GOT3 (cell line): Measurements from ENCODE around the gene TBL3.
A peak's percentile ranks its signal among the peaks of the same experiment; 100 is the strongest.

ENCODE experiments used
- DNase-seq: peaks from one replicate; lab custom pipeline; 2025; ENCODE audit warnings: mixed read lengths; lab: John Stamatoyannopoulos, UW

TBL3 gene

DNA sequence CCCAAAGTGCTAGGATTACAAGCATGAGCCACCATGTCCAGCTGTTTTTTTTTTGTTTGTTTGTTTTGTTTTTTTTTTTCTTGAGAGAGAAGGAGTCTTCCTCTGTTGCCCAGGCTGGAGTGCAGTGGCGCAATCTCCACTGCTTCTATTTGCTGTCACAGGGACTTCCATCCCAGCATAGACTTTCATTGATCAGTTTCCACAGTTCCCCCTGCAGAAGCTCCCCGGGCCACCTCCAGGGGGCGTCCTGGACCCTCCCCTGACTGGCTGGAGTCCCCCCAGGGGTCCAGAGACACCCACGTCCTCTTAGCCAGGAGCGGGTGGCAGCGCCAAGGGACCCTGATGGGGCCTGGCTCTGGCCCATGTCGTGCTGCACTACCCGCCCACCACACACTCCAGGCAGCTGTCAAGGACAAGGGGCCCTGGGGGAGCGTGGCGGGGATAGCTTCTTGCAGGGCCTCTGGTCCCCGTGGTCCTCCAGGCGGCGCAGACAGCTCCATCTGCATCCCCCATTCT is 44.6 kb downstream of the TBL3 start:
- no peak for DNase-seq

DNA sequence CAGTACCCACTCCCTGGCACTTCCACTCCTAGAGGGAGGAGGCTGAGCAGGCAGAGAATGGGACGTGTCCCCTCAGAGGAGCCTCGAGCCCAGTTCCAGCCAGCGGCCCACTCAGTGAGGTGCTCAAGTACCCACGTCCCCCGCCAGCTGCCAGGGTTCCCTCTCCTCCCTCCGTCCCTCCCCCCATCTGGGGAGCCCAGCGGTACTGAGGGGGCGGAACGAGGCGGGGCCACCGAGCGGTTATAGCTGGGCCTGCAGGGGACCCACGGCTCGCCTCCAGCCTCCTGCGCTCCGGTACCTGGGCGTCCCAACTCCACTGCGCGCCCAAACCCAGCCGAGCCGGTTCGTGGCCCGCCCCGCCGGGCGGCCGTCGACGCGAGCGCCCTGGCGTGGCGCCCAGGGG is 47.7 kb downstream of the TBL3 start, which contains the start of gene NPW:
Gene NPW, plus strand, starts transcription at position 268 of the 403 bp plus-strand sequence.
- DNase-seq = no peak

DNA sequence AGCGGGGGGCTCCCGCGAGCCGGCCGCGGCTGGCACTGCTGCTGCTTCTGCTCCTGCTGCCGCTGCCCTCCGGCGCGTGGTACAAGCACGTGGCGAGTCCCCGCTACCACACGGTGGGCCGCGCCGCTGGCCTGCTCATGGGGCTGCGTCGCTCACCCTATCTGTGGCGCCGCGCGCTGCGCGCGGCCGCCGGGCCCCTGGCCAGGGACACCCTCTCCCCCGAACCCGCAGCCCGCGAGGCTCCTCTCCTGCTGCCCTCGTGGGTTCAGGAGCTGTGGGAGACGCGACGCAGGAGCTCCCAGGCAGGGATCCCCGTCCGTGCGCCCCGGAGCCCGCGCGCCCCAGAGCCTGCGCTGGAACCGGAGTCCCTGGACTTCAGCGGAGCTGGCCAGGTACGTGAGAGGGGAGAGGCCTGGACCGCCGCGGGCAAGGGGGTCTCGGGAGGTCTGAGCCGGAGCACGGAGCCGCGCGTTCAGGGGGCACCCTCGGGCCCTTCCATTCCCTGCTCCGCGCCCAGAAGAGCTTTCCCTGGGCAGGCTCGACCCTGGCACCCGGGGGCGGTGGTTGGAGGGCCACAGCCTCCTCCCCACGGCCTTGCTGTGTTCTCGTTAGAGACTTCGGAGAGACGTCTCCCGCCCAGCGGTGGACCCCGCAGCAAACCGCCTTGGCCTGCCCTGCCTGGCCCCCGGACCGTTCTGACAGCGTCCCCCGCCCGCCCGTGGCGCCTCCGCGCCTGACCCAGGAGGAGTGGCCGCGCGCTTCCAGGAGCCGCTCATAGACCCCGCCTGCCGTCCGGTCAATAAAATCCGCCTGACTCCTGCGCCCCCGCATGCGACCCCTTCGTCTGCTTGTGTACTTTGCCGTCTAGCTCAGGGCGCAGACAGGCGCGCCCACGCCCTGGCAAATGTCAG is 48.3 kb downstream of the TBL3 start:
- no peak for DNase-seq

DNA sequence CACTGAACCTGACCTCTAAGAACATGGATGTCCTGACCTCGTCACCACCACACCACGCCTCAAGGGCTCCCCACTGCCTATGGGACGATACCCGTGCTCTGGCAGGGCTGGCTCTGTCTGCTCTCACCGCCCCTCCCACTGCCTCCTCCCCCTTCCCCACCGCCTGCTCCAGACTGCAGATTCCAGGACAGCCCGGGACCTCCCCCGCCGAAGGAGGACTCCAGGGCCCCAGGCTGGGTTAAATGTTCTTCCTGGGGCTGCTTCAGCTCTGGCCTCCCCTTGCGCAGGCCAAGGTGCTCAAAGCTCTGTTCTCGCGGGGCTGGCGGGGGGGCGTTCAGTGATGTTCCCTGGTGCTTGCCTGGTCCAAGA is 50.9 kb downstream of the TBL3 start:
- DNase-seq = no peak

DNA sequence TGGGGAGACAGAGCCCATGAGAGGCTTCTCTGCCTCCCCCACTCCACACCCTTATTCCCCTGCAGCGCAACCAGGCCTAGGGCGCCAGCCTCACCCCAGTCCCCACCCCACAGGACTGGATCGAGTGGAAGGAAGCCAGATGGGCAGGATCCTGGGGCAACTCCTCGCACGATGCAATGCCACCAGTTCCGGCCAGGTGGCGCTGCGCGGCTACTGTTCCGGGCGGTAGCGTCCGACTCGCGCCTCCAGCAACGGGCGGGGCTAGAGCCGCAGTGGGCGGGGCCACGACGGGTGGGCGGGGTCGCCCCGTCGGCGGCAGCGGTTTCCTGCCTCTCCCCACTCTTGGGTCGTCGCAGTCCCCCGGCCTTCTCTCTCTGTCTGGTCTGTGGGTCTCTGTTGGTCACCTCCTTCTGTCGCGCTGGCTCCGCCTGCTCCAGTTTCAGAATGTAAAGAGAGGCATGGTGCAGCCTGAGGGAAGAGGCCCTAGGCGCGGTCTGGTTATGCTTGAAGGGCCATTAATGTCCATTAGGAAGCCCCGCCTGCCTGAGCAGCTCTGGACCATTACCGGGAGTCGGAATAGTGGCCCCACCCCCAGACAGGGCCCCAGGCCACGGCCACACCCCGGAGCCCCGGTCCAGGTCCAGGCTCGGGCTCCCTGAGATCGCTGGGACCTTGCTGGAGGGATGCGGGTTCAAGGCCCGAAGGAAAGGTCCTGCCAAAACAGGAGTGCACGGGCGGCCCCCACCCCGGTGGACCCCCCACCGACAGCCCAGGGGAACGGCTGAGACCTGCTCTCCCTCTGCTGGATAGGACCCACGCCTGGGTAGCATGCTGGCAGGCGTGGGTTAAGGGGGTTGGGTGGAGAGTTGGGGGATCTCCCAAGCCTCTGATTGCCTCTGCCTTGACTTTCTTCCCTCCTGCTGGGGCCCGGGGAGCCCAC is 51.5 kb downstream of the TBL3 start:
- DNase-seq = peak; percentile 70

DNA sequence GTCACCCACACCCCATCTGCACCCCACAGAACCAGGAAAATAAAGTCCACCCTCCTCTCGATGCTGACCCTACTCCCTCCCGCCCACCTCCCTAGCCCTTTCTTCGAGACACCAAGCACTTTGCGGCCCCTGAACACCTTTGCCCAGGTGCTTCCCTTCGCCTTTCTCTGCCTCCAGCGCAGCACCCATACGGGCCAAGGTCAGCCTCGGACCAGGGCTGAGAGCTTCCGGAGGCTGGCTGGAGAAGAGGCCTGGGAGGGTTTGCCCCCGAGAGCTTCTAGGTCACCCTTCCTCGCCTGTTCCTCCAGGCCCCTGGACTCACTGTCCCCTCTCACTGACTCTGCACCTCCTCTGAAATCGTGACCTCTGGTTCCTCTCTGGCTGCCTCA is 52.2 kb downstream of the TBL3 start:
- no peak for DNase-seq

DNA sequence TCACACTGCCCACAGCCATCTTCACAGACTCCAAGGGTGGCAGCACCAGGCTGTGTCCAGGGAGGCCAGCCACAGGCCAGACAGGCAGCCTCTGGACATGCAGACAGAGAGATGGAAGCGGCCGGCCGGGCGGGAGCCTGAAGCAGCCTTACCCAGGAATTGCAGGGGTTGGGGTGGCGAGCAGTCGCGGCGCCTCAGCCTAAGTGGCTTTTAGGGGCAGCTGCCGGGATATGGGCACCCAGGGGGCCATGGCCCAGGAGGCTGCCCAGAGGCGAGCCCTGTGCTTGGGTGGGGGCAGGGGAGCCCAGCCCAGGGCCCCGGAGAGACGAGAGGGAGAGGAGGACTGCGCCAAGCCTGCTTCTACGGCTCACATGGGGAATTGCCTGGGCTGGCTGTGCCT is 53.4 kb downstream of the TBL3 start:
- DNase-seq = no peak

DNA sequence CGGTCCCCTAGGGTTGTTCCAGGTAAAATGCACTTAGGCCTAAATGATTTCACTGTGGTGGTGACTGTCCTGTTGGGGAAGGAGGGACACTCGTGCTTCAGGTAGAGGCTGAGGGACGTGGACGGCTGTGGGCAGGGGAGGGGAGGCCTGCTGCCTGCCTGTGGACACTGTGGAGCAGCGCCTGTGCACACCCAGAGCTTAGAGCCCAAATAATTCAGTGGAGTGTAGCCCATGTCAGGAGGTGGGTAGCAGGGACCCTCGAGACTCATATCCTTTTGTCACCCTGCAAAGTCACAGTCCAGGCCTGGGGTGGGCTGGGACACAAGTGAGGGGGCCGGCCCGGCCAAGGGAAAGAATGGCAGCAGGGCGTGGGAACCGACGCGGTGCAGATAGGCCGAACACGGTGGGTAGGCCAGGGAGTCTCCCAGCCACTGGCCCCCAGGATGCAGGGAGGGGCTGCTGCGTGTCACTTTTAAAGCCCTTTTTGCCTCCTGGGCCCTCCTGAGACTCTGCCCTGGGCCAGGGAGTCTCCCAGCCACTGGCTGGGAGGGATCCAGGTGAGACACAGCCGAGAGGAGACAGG is 54.1 kb downstream of the TBL3 start:
- no peak for DNase-seq

DNA sequence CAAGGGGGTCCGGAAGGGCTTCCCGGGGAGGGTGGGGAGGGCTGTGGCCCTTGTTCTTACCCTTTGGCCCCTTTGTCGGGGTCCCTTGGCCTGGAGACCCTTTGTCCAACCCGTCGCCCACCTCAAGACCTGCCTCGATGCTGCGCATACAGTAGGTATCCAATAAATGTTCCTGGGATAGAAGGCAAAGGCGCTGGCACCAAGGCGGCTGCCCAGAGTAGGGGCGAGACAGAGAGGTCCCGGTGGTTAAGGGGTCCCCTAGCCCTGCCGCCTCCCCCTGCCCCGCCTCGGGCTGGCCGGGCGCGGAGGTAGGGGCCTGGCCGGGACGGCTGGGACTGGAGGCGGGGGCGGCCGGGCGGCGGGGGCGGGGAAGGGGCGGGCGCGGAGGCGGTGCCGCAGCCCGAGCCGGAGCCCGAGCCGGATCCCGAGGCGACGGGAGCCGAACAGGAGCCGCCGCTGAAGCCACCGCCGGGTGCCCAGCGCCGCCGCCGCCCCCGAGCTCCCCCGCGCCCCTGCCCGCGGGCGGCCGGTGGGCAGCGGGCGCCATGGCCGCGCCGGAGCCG is 54.7 kb downstream of the TBL3 start, which contains the start of gene NHERF2:
Gene NHERF2, plus strand, starts transcription at position 442 of the 563 bp plus-strand sequence. Its CDS starts 104 bp downstream, at position 546.
- no peak for DNase-seq

DNA sequence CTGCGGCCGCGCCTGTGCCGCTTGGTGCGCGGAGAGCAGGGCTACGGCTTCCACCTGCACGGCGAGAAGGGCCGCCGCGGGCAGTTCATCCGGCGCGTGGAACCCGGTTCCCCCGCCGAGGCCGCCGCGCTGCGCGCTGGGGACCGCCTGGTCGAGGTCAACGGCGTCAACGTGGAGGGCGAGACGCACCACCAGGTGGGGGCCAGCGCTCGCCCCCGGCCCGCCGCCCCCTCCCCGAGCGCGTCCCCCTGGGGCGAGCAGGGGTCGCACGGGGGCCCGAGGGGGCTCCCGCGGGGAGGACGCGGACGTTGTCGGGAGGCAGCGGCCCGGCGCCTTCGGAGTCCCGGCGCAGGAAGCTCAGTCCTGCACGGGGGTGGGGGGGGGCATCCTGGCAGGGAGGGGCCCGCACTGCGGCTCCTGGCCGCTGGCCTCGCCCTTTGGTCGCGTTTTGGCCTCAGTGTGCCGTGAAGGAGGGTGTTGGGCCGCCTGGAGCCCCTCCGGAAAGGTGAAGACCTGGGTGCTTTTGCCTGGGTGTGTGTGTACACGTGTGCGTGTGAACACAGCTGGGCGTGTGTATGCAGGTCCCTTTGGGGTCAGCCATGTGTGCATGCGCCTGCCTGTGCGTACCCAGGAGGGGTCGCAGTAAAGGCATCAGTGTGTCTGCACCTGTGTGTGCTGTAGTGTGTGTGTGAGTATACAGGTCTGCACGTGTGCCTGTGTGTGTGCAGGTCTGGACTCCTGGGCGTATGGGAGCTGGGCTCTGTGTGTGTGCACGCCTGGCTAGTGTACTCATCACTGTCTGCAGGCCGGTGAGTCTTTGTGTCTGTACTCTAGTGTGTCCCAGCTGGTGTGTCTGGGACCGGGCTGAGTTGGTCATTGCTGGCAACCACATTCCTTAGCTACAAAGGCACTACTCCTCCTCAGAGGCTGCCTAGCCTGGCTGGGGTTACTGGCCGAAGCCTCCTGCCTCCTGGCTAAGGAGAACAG is 55.5 kb downstream of the TBL3 start:
- no peak for DNase-seq

DNA sequence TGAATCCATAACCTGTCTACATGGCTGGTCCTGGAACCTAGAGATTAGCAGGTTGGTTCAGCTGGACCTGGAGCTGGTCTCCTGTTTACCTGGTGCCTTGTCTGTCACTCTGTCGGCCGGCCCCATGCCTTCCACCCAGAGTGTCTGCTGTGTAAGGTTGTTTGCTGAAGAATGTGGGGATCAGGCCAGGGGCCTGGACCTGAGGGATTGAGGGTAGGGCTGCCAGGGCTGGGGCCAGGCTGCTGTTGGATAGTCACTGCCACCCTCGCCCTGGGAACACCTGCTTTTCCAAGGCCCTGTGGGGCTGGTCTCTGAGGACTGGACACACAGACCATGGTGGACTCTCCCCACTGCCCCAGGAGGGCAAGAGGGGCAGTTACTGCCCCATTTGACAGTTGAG is 56.3 kb downstream of the TBL3 start:
- no peak for DNase-seq

DNA sequence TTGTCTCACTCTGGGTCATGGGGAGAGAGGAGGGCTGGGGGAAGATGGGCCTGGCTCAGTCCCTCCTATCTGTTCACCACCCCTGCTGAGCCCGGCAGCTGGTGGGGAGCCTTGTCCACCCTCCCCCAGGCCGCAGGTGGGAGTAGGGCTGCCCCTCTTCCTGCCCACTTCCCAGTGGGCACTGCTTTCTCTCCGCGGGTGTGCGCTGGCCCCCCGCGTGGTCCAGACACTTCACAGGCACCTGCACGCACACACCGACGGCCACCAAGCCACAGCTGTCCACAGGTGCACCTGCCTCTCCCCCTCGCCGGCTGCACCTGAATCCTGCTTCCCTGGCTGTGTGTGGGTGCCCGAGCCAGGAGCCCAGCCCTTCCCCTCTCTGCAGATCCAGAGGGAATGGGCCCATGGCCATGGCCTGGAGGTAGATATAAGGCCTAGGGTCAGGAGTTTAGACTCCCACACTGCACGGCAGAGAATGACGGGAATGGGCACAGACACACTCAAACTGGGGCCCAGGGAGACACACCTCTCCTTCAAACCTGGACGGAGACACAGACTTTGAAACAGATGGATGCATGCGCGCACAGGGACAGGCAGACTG is 56.9 kb downstream of the TBL3 start:
- no peak for DNase-seq

DNA sequence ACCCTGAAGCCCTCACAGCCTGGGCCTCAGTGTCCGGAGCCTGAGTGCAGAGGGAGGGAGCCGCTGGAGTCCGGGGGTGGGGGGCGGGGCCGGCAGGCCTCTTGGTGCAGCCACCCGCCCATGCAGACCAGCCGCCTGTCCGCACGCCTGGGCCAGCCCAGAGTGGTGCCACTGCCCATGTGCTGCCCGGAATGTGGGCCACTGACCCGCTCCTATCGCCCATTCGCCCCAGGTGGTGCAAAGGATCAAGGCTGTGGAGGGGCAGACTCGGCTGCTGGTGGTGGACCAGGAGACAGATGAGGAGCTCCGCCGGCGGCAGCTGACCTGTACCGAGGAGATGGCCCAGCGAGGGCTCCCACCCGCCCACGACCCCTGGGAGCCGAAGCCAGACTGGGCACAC is 57.5 kb downstream of the TBL3 start:
- no peak for DNase-seq

DNA sequence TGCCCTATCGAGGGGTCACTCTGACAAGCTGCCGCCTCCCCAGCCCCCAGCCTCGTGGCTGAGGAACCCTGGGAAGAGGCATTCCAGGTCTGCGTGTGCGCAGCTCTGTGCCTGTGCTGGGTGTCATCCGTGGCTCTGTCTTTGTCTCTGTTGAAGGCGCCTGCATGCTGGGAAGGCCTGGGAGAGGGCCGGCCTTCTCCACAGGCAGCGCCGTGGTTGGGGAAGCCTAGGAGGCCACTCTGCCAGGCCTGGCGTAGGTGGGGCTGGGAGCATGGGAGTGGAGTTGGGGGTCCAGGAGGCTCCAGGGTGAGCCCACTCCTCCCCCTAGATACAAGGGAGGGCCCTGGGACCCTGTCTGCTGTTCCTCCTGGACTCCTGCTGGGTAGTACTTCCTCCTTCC is 58.2 kb downstream of the TBL3 start:
- DNase-seq = no peak

DNA sequence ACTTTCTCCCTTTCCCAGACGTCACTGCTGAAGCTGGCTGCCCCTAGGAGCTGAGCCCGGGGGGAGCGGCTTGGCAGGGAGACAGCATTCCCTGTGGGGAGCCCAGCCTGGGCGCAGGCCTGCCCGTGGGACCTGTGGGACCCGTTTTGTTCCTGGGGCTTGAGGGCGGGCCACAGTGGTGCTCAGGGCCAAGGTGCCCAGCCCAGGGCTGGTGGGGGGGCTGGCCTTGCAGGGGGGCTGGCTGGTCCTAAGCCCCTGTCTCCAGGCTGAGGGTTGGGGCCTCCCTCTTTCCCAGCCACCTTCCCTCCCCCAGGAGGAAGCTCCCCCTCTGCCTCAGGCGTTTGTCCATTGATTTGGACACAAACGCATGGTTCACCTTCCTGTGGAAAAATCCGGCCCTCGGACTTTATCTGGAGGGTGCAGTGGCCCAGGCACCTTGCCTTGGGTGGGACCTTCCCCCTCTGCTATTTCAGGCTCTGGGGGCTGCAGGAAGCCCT is 59.3 kb downstream of the TBL3 start:
- DNase-seq = no peak
